ENCODE measurements around the gene ZFPM1.

The ZFPM1 gene

DNA sequence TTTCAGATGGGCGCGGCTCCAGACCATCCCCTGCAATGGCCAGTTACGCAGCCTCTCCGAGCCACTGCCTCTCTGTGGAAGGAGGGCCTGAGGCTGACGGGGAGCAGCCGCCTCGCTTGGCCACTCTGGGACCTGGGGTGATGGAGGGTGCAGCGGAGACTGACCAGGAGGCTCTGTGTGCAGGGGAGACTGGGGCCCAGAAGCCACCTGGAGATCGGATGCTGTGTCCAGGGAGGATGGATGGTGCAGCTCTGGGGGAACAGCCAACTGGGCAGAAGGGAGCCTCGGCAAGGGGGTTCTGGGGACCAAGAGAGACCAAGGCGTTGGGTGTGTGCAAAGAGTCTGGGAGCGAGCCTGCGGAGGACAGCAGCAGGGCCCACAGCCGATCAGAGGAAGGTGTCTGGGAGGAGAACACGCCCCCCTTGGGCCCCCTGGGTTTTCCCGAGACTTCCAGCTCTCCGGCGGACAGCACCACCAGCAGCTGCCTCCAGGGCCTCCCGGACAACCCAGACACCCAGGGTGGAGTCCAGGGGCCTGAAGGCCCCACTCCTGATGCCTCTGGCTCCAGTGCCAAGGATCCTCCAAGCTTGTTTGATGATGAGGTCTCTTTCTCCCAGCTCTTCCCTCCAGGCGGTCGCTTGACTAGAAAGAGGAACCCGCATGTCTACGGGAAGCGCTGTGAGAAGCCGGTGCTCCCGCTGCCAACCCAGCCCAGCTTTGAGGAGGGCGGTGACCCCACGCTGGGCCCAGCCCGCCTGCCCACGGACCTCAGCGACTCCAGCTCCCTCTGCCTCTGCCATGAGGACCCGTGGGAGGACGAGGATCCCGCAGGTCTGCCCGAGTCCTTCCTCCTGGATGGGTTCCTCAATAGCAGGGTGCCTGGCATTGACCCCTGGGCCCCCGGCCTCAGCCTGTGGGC, 17.4 kb upstream of the ZFPM1 start:
- DNase-seq = no peak

DNA sequence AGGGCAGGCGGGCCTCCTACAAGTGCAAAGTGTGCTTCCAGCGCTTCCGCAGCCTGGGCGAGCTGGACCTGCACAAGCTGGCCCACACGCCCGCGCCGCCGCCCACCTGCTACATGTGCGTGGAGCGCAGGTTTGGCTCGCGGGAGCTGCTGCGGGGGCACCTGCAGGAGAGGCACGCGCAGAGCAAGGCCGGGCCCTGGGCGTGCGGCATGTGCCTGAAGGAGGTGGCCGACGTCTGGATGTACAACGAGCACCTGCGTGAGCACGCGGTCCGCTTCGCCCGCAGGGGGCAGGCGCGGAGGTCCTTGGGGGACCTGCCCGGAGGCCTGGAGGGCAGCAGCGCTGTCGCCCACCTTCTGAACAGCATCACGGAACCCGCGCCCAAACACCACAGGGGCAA, 16.3 kb upstream of the ZFPM1 start:
- DNase-seq = no peak

DNA sequence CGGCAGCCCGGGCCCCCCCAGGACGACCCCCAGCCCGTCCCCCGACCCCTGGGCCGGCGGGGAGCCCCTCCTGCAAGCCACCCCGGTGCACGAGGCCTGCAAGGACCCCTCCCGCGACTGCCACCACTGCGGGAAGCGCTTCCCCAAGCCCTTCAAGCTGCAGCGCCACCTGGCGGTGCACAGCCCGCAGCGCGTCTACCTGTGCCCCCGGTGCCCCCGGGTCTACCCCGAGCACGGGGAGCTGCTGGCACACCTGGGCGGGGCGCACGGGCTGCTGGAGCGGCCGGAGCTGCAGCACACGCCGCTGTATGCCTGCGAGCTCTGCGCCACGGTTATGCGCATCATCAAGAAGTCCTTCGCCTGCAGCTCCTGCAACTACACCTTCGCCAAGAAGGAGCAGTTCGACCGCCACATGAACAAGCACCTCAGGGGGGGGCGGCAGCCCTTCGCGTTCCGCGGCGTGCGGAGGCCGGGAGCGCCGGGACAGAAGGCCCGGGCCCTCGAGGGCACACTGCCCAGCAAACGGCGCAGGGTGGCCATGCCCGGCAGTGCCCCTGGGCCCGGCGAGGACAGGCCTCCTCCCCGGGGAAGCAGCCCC, 15.6 kb upstream of the ZFPM1 start:
- DNase-seq = no peak

DNA sequence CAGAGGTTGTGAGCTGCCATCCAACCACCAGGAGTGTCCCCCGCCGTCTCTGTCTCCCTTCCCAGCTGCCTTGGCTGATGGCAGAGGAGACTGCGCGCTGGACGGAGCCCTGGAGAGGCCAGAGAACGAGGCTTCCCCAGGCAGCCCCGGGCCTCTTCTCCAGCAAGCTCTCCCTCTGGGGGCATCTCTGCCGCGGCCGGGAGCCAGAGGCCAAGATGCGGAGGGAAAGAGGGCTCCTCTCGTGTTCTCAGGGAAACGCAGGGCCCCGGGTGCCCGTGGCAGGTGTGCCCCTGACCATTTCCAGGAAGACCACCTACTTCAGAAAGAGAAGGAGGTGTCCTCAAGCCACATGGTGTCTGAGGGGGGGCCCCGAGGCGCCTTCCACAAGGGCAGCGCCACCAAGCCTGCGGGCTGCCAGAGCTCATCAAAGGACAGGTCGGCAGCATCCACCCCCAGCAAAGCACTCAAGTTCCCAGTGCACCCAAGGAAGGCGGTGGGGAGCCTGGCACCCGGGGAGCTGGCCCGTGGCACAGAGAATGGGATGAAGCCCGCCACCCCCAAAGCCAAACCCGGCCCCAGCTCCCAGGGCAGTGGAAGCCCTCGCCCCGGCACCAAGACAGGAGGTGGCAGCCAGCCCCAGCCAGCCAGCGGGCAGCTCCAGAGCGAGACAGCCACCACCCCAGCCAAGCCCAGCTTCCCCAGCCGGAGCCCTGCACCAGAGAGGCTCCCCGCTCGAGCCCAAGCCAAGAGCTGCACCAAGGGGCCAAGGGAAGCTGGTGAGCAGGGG, 14.8 kb upstream of the ZFPM1 start:
- no peak for DNase-seq

DNA sequence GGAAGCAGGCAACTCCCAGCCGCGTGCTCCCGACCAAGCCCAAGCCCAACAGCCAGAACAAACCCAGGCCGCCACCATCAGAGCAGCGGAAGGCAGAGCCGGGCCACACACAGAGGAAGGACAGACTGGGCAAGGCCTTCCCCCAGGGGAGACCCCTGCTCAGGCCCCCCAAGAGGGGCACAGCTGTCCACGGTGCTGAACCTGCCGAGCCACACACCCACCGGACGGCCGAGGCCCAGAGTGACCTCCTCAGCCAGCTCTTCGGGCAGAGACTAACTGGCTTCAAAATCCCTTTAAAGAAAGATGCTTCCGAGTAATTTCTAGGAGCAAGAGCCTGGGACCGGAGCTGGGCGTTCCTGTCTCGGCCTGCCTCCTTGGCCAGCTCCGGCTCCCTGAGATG, 14.1 kb upstream of the ZFPM1 start:
- DNase-seq = no peak

DNA sequence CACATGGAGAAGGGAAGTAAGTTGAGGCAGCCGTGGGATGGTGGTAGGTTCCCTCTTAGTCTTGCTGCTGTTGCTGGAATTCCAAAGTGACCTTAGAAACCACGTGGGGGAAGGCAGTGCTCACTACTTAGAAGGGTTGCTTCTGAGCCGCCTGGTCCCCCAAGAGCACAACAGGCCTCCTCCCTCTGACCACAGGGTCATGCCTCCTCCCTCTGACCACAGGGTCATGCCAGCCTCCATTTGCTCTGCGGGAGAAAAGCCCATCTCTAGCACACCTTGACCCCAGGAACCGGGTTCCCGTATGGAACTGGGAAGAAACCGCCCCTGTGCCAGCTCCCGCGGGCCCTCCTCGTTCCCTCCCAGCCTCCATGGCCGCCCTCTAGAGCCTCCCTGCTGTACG, 13.4 kb upstream of the ZFPM1 start:
- DNase-seq = no peak

DNA sequence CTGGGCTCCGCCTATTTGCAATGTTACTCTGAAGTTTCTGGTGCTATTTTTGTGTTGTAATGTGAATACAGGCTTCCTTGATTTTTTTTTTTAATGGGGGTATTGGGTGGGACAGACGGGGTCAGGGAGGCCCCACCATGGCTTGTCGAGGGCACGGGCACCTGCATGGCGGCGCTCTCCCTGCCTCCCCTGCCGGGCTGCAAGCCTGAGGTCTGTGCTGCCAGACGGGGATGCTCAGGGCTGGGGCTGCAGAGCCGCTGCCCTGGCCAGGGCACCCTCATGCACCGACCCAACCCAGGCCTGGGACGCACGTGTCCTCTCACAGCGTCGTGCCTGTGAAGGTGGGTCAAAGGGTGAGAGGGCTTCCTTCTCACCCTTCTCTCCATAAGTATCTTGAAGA, 13.0 kb upstream of the ZFPM1 start:
- DNase-seq = no peak

DNA sequence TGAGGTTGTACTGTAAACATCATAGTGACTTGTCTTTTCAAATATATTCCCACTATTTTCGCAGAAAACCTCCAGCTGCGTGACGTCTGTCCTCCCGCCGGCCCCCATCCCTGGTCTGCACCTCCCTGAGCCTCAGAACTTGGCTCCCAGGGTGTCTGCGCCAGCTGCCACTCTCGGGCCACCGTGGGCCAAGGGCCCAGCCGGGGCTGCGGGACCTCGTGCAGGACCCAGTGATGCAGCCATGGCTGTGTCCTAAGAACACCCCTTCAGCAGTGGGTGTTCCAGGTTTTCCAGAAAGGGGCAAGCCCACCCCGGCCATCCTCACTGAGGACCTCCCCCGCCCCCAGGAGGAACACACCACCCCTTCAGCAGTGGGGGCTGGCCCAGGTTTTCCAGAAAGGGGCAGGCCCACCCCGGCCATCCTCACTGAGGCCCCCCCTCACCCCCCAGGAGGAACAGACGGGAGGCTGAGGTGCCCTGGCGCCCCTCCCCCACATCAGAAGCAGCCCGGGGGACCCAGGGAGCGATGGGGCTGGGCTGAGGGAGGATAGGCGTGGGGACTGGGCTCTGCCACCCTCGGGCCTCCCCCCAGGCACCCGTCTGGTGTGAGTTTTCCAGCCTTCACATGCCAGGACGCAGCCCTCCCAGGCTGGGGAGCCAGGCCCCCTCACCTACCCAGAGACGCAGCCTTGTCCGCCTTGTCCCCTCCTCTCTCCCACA, 12.2 kb upstream of the ZFPM1 start:
- DNase-seq = no peak

DNA sequence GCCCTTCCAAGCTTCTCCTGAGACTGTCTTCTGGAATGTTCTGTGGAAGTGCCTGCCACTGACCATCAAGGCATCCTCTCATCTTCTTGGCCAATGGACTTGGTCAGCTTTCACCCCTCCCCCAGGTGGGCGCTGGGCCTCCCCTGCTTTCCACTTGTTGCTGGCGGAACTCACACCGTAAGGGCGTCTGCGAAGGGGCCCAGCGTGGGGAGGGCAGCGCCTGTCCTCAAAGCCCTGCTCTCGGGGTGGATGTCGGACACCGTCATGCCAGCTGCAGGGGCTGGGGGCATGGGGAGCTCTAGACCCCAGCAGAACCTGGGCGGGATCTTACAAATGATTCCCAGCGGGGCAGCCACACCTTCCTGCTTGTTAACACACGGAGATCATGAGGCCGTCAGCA, 11.6 kb upstream of the ZFPM1 start:
- DNase-seq = no peak

DNA sequence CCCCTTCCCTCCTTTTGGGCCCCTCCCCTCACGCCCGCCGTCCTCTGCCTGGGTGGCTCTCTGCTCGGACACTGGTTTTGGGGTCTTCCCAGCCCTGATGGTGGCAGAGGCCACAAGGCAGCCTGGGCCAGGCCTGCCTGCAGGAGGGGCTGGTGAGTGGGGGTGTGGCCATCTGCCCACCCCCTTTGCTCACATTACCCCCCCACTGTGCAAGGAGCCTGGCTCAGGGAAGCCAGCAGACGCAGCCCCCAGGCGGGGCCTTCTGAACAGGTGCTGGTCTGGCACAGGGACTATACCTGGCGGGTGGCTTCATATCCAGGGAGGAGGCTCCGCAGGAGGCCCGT, 10.7 kb upstream of the ZFPM1 start:
- DNase-seq = no peak

DNA sequence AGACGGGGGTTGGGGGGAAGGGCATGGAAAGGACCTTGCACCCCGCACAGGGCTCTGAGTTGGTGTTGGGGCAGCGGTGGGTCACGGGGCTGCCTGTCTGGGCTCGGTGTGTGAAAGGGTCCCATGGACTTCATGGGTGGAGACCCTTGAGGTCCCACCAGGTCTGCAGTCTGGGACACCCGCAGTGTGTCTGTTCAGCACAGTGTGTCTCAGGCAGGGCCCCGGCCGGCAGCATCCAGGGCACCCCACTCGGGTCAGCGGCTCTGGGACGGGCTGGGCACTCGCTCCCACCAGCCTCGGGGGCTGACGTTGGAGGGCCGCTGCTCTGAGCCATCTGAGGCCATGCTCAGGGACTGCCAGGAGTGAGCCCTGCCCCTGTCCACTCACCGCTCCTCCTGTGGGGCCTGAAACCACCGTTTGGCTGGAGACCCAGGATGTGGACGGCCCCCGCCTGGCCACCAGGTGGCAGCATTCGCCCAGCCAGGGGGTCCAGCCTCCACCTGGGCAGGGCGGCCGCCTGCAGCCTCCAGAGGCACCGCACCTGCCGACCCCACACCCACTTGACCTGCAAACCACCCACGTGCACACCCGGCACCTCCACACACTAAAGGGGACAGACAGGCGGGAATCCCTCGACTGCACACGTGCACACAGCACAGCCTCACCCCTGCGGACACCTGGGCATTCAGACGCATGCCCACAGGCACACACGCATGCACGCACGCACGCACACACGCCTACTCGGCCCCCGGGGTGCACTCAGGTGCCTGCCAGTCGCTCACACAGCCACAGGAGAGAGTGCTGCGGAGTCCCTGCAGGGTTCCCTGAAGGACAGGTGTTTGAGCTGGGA, 10.1 kb upstream of the ZFPM1 start:
- no peak for DNase-seq

DNA sequence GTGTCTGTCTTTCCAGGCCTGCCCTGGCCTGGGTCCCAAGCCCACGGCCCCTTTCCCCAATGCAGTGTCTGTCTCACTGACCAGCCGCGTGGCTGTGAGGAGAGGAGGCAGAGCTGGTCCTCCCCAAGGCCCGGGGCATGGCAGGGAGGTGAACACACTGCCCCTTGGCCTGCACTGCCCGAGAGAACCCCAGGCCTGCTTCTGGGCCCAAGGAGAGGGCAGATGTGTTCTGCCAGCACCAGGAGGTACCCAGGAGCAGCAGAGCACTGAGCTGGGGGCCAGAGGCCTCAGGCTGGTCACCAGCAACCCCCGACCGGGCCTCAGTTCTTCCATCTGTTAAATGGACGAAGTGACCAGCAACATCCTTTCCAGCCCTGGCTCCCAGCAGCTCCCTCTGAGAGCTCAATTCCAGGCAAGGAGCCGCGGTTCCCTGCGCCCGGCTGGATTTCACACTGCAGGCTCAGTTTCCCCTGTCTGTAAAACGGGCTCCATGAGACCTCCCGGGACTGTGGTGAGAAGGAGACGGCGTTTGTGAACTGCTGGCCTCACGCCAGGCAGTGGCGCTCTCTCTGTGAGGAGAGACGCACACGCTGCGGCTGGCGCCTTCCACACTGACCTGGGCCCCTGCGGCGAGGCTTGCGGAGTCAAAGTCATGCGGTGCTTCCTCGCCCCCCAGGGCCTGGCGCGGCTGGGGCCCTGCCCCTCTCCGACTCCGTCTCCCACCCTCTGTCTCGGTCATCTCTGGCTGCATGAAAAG, 8.1 kb upstream of the ZFPM1 start:
- no peak for DNase-seq

DNA sequence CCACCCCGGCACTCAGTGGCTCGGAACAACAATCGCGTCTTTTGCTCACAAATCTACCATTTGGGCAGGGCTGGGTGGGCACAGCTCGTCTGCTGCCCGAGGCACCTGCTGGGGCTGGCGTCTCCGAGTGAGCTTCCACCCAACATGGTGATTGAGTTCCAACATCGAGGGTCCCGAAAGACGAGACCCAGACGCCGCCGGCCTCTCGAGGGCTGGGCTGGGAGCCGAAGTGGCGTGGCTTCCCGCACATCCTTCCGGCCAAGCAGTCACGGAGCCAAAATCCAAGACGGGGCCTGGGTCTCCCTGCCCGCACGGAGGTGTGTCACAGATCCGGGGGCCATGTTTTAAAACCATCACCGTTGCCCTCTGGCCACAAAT, 7.5 kb upstream of the ZFPM1 start:
- no peak for DNase-seq

DNA sequence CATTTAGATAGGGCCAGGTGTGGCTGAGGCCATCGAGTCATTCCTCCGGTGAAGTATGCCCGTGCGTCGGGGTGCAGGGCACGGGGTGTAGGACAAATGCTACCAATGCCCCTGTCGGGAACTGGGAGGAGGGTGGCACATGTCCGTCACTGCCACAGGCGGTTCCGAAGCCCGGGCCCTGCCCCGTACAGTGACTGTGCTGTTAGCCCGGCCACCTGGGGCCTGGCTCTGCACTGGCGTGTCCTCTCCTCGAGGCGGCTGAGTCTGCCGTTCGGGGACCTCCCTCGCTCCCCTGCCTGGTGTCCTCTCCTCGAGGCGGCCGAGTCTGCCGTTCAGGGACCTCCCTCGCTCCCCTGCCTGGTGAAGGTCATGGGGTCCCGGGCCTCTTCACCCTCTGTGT, 7.0 kb upstream of the ZFPM1 start:
- no peak for DNase-seq

DNA sequence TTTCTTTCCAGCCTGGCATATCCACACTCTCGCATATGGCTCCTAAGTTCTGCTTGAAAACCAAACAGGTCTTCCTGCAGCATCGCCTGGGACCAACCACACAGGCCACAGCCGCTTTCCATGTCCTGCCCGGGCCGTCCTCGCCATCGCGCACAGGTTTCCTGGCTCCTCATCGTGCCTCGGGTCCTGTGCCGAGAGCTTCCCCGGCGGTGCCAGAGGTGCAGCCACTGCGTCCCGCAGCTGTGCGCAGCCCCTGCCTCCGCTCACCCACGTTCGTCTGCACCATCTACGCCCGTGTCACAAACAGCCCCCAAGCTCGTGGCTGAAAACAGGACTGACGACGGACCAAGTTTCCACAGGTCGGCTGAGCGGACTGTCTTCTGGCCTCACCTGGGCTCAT, 6.3 kb upstream of the ZFPM1 start:
- no peak for DNase-seq

DNA sequence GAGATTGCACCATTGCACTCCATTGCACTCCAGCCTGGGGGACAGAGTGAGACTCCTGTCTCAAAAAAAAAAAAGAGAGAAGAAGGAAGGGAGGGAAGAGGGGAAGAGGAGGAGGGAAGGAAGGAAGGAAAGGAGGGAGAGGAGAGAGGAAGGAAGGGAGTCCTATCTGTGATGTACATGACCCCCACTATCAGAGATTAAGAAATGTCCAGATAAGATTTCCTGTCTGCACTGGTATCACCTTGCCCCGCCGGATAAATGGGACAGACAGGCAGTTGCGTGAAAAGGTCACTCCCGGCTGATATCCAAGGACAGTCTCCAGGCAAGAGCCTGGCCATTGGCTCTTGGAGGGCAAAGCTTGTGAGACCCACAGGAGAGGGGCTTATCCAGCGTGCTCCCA, 5.2 kb upstream of the ZFPM1 start:
- no peak for DNase-seq

DNA sequence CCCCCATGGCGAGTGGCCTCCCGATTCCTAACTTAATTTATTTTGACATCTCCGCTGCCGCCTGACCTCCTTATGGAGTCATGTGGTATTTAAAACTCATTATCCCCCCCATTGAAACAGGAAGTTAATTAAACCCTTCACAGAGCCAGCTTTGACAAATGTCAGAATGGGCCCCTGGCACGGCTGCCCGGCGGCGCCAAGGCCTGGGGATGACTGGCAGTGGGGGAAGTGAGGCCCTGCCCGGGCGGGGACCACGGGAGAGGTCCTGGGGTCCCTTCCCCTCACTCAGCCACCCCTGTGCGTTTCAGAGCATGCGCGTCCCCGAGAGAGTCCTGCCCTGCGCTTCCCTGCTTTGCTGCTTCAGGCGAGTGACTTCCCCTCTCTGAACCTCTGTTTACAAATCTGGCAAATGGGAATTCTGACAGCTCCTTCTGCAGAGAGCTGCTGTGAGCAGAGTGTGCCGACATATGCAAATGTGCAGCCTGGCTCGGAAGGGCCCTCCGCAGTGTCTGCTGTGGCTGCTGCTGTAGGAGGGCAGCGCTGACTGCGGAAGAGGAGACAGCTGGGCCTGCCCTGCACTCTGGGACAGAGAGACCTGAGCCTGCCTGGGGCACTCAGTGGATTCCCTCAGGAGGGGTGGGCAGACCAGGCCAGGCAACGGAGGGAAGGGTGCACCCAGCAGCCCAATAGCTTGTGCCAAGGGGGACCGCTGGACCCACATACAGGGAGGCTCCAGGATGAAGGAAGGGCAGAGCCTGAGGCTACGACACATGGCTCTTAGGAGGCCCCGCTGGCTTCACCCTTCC, 4.4 kb upstream of the ZFPM1 start:
- no peak for DNase-seq

DNA sequence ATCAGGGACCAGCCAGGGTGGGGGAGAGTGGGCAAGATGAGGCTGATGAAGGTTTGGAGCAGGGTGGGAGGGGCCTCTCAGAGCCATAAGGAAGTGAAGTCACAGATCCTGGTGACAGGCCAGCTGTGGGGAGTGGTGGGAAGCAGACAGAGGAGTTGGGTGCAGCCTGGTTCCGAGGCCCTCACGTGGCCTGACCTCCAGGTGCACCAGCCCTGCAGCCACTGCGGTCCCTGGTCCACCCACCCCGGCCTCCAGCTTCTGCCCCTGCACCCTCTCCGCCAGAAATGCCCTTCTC, 3.9 kb upstream of the ZFPM1 start:
- no peak for DNase-seq

DNA sequence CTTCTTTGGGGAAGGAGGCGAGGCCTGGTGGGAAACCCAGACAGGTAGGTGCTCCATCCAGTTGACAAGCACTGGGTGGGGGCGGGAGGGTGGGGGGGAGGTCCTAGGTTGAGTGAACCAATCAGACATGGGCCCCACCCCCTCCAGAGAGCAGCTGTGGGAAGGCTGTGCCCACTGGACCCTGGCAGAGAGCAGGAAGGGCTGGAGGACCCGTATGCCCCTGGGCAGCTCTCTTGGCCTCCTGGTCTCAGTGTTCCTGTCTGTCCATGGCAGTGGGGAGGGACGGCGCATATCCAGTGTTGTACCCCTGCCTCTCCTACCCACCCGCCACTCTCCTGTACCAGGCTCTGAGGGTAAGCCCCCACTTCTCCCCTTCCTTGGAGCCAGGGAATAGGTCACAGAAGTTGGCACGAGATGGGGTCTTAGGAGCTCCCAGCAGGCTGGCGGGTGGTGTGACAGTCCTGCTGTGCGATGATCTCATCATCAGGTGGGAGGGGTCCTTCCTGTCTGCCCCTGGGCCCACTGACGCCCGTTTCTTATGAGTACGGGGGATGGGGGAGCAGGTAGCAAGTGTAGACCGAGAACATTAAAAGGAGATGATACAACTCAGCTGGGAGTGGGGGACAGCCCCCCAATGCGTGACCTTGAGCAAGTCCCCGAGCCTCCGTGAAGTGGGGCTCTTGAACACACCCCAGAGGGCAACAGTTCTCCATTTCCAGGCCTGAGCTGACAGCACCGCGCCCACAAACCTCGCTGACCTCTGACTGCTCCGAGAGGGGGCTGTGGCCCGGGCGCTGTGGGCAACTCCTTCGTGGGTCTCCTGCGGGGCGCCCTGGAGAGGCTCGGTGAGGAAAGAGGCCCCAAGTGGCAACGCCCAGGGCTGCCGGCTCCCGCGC, 1.2 kb upstream of the ZFPM1 start:
- no peak for DNase-seq

Data from cortex of kidney (tissue), 1 donor.